ENCODE results near the gene RFNG.

The RFNG gene, protein sequence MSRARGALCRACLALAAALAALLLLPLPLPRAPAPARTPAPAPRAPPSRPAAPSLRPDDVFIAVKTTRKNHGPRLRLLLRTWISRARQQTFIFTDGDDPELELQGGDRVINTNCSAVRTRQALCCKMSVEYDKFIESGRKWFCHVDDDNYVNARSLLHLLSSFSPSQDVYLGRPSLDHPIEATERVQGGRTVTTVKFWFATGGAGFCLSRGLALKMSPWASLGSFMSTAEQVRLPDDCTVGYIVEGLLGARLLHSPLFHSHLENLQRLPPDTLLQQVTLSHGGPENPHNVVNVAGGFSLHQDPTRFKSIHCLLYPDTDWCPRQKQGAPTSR

DNA sequence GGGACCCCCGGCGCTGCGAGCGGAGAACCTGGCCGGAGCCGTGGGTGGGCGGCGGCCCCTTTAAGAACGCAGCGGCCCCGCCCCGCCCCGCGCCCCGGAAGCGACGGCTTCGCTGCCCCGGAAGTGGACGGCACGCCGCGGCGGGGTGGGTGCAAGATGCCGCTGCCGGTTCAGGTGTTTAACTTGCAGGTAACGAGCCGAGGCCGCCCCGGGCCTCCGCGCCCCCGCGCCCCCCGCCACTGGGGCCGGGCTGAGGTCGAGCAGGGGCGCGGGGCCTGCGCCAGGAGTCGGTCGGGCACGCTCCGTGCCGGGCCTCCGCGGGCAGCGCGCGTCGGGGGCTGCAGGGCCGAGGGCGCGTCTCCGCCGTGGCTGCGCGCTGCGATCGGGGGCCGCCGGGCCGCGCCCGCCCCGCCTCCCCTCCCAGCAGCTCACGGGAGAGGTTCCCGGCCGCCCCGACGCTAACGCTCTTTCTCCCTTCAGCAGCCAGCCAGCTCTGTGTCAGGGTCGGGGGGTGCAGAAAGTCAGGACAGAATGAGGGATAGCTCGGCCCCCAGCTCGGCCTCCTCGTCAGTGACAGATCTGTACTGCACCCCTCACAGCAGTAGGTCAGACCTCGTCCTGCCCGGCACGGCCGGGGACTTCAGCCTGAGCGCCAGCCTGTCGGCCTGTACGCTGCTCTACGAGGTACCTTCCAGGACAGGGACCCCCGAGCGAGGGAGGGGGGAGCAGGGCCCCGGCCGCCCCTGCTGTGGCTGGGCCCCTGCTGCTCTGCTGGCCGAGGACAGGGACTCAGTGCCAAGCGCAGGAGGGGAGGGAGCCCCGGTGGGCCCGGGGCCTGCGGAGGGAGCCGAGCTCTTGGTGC lies at the start of gene RFNG, which contains the start of gene GPS1:
RFNG (minus strand) TSS at position 36 of the 862 bp plus-strand sequence. CDS start 45 bp downstream, outside the sequence.
GPS1 (plus strand) TSS at position 123 of the 862 bp plus-strand sequence; CDS start at position 157, 34 bp downstream.
- peak; percentile 89 for DNase-seq

- no peak for DNase-seq
Observed at GRCh38 chr17:82101301-82101715, 49.7 kb upstream of the RFNG start.

DNA sequence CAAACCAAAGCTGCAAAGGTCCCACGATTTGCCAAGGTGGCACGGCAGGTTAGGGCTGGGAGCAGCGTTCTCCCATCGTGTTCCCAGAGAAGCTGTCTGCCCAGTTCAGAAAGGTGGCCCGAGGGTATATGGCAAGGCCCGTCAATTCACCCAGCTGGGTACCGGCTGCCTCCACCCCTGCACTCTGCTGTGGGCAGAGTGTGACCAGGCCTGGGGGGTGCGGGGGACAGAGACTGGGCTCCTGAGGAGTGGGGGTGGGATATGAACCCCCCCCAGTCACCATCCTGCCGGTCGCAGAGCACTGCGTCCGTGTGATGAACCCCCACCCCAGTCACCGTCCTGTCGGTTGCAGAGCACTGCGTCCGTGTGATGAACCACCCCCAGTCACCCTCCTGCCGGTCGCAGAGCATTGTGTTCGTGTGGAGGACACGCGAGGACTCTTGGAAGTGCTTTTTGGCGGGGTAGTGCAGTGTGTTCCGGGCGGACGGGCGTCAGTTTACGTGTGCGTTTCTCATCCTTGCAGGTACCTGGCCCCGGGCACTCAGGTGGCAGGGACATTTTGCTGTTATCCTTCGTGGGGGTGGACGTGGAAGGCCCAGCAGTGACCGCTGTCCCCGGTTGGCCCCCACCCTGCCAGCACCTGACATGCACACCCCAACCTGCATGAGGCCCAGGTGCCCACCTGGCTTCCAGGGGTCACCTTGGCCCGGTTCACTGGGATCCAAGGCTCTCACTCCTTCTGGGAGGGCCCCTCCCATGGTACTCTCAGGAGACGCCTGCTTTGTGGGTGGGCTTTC lies 49.1 kb upstream of the RFNG start:
- DNase-seq, result no peak

DNA sequence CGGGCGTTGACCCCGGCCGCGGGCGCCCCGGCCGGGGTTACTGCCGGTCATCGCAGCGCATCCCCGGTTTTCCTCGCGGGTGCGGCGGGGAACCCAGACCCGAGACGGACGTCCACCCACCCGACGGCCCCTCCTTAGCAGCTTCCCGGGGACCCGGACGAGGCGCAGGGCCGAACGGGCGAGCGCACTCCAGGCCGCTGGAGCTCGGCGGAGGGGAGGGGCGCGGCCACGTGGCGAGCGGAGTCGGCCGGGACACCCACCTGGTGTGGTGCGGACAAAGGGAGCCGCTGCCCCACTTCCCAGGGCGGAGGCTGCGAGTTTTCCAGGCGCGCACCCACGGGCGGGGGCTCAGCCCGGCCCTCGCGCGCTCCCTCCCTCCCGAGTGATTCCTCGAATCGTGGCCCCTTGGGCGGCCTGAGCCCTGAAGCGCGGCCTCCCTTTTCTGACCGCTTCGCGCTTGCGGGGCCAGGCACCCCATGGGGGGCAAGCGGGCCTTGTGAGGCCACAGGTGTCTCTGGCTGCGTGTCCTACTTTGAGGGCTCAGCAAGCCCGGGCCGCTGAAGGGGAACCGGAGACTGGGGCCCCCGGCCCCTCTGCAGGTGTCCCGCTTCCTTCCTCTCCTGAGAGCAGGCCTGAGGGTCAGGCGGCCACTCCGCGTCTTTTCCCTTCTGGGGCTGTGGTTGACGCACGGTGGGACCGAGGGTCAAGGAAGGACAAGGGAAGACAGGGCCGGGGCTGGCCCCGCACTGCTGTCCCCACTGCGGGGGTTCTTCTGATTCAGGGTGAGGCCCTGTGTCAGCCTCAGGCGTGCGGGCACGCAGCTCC lies 47.5 kb upstream of the RFNG start:
- DNase-seq, result no peak

GRCh38 chr17:82098169-82098938 lies 46.7 kb upstream of the RFNG start, which contains the start of gene FASN:
TSS of gene FASN (minus strand) at chr17:82098236. CDS start at chr17:82096445, 1,791 bp downstream.
- peak; percentile 96 for DNase-seq

- no peak for DNase-seq
Observed at GRCh38 chr17:82097919-82098168, 46.2 kb upstream of the RFNG start.

DNA sequence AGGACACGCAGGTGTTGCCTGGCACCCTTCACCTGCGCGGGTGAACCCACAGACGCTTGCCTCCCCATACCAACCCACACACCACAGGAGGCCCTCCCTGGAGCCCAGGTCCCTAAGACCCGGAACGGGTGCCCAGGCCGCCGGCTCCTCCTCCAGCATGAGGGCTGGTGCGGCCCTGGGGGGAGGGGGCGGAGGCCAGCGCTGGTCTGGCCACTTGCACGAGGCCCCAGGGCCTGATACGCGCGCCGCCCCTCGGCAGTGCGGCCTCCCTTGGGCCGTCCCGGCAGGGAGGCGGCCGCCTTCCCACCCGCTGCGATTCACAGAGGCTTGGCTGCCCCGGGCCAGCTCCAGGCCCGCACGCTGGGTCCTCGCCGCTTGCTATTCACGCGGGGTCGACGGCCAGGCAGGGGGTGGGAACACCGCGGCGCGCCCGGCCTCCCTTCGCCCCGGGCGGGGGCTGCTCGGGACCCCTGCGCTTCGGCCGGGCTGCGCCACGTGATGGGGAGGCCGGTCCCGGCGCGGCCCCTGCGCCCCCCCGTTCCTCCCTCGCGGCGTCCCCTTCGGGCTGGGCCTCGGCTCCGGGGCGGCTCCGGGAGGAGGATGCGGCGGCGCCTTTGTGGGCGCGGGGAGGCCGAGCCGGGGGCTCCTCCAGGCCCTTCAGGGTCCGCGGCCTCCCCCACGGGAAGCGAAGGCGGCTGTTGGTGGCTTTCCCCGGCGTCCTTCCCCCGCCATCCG lies 45.7 kb upstream of the RFNG start:
- DNase-seq, result peak; percentile 25

- no peak for DNase-seq
Observed at GRCh38 chr17:82096709-82097183, 45.1 kb upstream of the RFNG start.

DNA sequence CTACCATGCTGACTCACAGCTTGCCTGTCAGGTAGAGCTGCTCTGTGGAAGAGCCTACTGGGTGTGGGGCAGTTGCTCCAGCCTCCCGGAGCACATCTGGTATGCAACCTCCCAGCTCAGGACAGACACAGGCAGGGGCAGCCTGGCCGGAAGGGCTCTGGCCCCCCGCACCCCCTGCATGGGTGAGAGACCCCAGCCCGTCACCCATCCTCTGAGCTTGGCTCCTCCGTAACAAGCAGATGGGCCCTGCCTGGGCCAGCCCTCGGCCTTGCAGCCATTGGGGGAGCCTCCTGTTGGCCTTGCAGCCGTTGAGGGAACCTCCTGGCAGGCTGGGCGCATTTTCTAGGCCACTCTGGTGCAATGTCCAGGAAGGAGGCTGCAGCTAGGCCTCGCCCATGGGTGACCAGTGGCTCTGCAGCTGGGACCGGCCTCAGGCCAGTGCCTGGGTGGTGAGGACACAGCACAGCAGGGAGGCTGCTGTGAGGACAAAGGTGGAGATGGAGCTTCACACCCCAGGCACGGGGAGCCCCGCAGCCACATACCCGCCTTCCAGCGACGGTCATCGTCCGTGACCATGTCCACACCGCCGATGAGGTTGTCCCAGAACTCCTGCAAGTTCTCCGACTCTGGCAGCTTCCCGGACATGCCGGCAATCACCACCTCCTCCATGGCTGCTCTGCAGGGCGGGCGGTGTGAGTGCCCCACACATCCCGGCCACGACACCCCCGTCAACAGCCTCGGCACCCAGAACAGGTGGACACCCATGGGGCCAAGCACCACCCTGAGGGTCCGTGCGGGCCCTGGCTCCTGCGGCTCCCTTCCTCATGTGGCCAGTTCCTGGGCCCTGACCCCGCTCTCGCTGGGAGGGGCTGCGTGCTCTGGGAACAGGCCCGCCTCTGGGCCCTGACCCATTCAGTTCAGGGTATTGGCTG lies 44.4 kb upstream of the RFNG start:
- no peak for DNase-seq

GRCh38 chr17:82094931-82095776 lies 43.5 kb upstream of the RFNG start:
- DNase-seq, result no peak

- DNase-seq, result peak; percentile 0
Observed at GRCh38 chr17:82092995-82093751, 41.6 kb upstream of the RFNG start.

DNA sequence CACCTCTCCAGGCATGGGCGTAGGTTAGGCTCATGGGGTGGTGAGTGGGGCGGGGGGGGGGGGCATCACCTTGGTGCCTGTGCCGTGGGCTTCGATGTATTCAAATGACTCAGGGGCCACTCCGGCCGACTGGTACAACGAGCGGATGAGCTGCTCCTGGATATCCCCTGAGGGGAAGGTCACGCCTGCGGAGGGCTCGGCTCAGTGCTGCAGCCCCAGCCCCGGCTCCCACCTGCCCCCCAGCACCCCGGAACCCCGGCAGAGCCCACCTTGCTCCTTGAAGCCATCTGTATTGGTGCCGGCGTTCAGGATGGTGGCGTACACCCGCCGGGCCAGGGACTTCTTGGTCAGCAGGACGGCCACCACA lies 41.0 kb upstream of the RFNG start:
- no peak for DNase-seq

GRCh38 chr17:82092094-82092586 lies 40.5 kb upstream of the RFNG start:
- no peak for DNase-seq

DNA sequence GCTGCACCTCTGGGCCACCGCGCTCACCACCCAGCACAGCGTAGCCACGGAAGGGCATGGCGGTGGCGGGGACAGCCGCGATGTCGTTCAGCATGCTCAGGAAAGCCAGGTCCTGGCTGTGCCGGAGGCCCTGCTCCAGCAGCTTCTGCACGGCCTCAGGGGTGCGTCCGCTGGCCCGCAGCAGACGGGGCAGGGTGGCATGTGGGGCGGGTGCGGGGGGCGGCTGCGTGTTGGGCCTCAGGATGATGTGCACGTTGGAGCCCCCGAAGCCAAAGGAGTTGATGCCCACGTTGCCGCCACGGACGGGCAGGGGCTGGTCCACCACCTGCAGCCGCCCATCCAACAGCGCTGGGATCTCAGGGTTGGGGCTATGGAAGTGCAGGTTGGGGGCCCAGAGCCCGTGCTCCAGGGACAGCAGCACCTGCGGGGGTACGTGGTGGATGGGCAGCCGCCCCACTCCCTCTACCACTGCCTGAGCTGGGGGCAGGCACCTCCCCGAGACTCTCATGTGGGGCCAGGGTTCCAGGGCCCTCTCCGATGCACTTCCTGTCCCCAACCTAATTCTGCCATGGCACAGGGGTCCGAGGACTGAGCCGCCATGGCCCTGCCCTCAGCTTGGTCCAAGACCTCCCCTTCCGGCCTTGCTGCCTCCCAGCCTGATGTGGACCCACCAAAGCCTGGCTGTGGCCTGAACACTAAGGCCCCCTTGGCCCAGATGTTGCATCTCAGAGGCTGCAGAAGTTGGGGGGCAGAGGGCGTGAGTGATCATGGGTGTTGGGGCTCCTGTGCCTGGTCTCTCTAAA lies 39.9 kb upstream of the RFNG start:
- no peak for DNase-seq

DNA sequence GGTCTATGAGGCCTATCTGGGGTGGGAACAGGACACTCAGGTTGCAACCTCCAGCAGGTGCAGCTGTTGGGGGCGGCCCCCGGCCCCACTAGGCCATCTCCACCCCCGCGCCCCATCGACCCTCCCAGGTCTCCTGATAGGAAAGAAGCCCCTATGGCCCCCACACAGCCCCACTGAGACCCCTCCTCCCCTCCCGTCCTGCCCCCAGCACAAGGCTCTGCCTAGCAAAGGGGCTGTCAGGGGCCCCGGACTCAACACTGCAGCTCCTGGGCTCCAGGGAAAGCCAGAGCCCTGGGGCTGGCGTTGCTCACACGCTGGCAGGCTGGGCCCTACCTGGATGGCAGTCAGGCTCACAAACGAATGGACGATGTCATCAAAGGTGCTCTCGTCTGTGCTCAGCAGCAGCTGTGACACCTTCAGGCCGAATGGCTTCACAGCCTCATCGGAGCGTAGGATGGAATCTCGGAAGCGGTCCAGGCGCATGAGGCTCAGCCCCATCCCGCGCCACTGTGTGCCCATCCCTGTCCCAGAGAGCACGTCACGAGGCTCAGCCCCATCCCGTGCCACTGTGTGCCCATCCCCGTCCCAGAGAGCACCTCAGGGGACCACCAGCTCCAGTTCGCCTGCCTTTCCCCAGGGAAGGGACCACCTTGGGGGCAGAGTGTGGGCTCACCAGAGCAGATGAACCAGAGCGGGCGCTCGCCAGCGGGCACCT lies 39.1 kb upstream of the RFNG start:
- DNase-seq, result peak; percentile 1
